NCI-H2107 treated with DMSO at 0.1 percent for 48 hours (cell line): ENCODE results near the gene LRRN2.
"Not testable (repeated sequence)": the region's sequence is repeated elsewhere in the genome, so short reads cannot be mapped to it uniquely, and the experiment has no call there.

Experiments used
- DNase-seq: peaks from one replicate; lab custom pipeline; 2025; ENCODE audit not compliant: unreplicated experiment; lab: John Stamatoyannopoulos, UW

The LRRN2 gene

GRCh38 chr1:204634260-204634910 is 51.2 kb downstream of the LRRN2 start:
- DNase-seq = no peak

- no peak for DNase-seq
These were observed 51.9 kb downstream of the LRRN2 start for GRCh38 chr1:204633665-204634064.

GRCh38 chr1:204630132-204630905 is 55.2 kb downstream of the LRRN2 start:
- no peak for DNase-seq

- not testable (repeated sequence) for DNase-seq
These were observed 56.1 kb downstream of the LRRN2 start for GRCh38 chr1:204629459-204629858.

GRCh38 chr1:204628868-204629267 is 56.7 kb downstream of the LRRN2 start:
- no peak for DNase-seq

GRCh38 chr1:204627436-204627835 is 58.1 kb downstream of the LRRN2 start:
- no peak for DNase-seq

GRCh38 chr1:204626381-204626780 is 59.2 kb downstream of the LRRN2 start:
- DNase-seq = no peak

GRCh38 chr1:204624631-204625216 is 60.8 kb downstream of the LRRN2 start:
- DNase-seq = no peak

- DNase-seq = peak; percentile 49
These were observed 61.6 kb downstream of the LRRN2 start for GRCh38 chr1:204623894-204624361.

- DNase-seq = no peak
These were observed 62.1 kb downstream of the LRRN2 start for GRCh38 chr1:204623365-204623893.

- no peak for DNase-seq
These were observed 63.5 kb downstream of the LRRN2 start for GRCh38 chr1:204621996-204622395.

- DNase-seq = no peak
These were observed 64.1 kb downstream of the LRRN2 start for GRCh38 chr1:204621396-204621795.

GRCh38 chr1:204619721-204620120 is 65.8 kb downstream of the LRRN2 start:
- DNase-seq = no peak

- no peak for DNase-seq
These were observed 67.3 kb downstream of the LRRN2 start for GRCh38 chr1:204618148-204618760.

- DNase-seq = no peak
These were observed 68.0 kb downstream of the LRRN2 start for GRCh38 chr1:204617256-204618147.

GRCh38 chr1:204616641-204617040 is 68.9 kb downstream of the LRRN2 start:
- DNase-seq = no peak

- DNase-seq = no peak
These were observed 69.7 kb downstream of the LRRN2 start for GRCh38 chr1:204615881-204616280.

GRCh38 chr1:204613636-204614035 is 71.9 kb downstream of the LRRN2 start:
- no peak for DNase-seq

- no peak for DNase-seq
These were observed 73.2 kb downstream of the LRRN2 start for GRCh38 chr1:204612326-204612725.

- no peak for DNase-seq
These were observed 74.5 kb downstream of the LRRN2 start for GRCh38 chr1:204611036-204611435.
